ENCODE measurements around the gene ATRAID. TPM values are rescaled to one million over a fixed set of nuclear protein-coding genes. Genes with fewer than 3 reads are reported as not detected.
A peak's percentile ranks its signal among the peaks of the same experiment; 100 is the strongest.

ATRAID gene
- total RNA-seq, 8 experiments from 2014 or later: 77.0 to 252 (median 123) TPM

- Histone ChIP-seq H3K4me1 (replicated peaks in 1 of 2) (peaks cover 26 to 31% of the 10 kb centered on the region in 2 donors), H3K27ac (no peak overlapping the region), H3K4me3 (no peak overlapping the region)
- WGBS, 10 experiments: 6 to 100% (median 94%) methylated on average over 1 to 3 of the region's 3 CpGs; no CpG with 5 or more reads in 1 of the 10 experiments
- ATAC-seq (replicated peaks in 6 of 8): peak in 2 of 8 experiments; percentile 2 to 3
- in situ Hi-C loops (cut with MboI; ENCODE audit: low pct_unique_long_range_greater_than_20kb in 2 of 9, low sequenced_read_pairs in 9 of 9, unreplicated experiment in 9 of 9): loop anchor here in 1 of 9 experiments (25.0 kb wide), 1 partner anchor 128 kb away; the partner anchor contains the start of genes EMILIN1 and KHK
Measured at GRCh38 chr2:27214941-27215340, 3.1 kb downstream of the ATRAID start.

GRCh38 chr2:27216416-27217137, 4.7 kb downstream of the ATRAID start:
- peak overlapping the region; percentile 56 to 84 (median 58) for H3K4me3 ChIP-seq
- ATAC-seq (replicated peaks in 6 of 8): no peak
- peaks cover 18 to 26% of the 10 kb centered on the region in 2 donors for H3K4me1 ChIP-seq (replicated peaks in 1 of 2)
- in situ Hi-C loops (cut with MboI; ENCODE audit: low pct_unique_long_range_greater_than_20kb in 2 of 9, low sequenced_read_pairs in 9 of 9, unreplicated experiment in 9 of 9): loop anchor here in 1 of 9 experiments (25.0 kb wide), 1 partner anchor 129 kb away; the partner anchor contains the start of genes EMILIN1 and KHK
- peak overlapping the region; percentile 74 to 87 for H3K27ac ChIP-seq
- WGBS, 10 experiments: 49 to 100% (median 86%) methylated on average over 1 to 8 of the region's 13 CpGs; no CpG with 5 or more reads in 1 of the 10 experiments

GRCh38 chr2:27217173-27218121, 5.6 kb downstream of the ATRAID start, which contains the start of gene CAD:
Gene CAD, plus strand, starts transcription at chr2:27217369. Its CDS starts 183 bp downstream, at chr2:27217552.
- ATAC-seq (replicated peaks in 6 of 8): peak; percentile 82 to 94 (median 90)
- in situ Hi-C loops (cut with MboI; ENCODE audit: low pct_unique_long_range_greater_than_20kb in 2 of 9, low sequenced_read_pairs in 9 of 9, unreplicated experiment in 9 of 9): loop anchor here in 1 of 9 experiments (25.0 kb wide), 1 partner anchor 130 kb away; the partner anchor contains the start of genes EMILIN1 and KHK
- Histone ChIP-seq H3K4me3 (peak within 1 kb of the TSS; percentile 56 to 84 (median 58)), H3K4me1 (replicated peaks in 1 of 2) (peaks cover 18 to 26% of the 10 kb centered on the region in 2 donors), H3K27ac (peak within 1 kb of the TSS; percentile 74 to 87)
- WGBS, 10 experiments: 0 to 17% (median 0%) methylated on average over 1 to 7 of the region's 72 CpGs; no CpG with 5 or more reads in 4 of the 10 experiments

GRCh38 chr2:27218614-27219013, 6.8 kb downstream of the ATRAID start:
- in situ Hi-C loops (cut with MboI; ENCODE audit: low pct_unique_long_range_greater_than_20kb in 2 of 9, low sequenced_read_pairs in 9 of 9, unreplicated experiment in 9 of 9): loop anchor here in 1 of 9 experiments (25.0 kb wide), 1 partner anchor 131 kb away; the partner anchor contains the start of genes EMILIN1 and KHK
- ATAC-seq (replicated peaks in 6 of 8): no peak
- Histone ChIP-seq H3K4me3 (peak overlapping the region in 2 of 5 donors; percentile 67 to 84), H3K4me1 (replicated peaks in 1 of 2) (peaks cover 17 to 20% of the 10 kb centered on the region in 2 donors), H3K27ac (no peak overlapping the region)
- 71 to 100% (median 83%) methylated on average over 1 to 4 of the region's 4 CpGs; no CpG with 5 or more reads in 1 of the 10 experiments for WGBS, 10 experiments

GRCh38 chr2:27219091-27219490, 7.2 kb downstream of the ATRAID start:
- no peak for ATAC-seq (replicated peaks in 6 of 8)
- no peak overlapping the region for H3K4me3 ChIP-seq
- peaks cover 15 to 18% of the 10 kb centered on the region in 2 donors for H3K4me1 ChIP-seq (replicated peaks in 1 of 2)
- in situ Hi-C loops (cut with MboI; ENCODE audit: low pct_unique_long_range_greater_than_20kb in 2 of 9, low sequenced_read_pairs in 9 of 9, unreplicated experiment in 9 of 9): loop anchor here in 1 of 9 experiments (25.0 kb wide), 1 partner anchor 132 kb away; the partner anchor contains the start of genes EMILIN1 and KHK
- 40 to 100% (median 92%) methylated on average over 1 to 2 of the region's 2 CpGs; no CpG with 5 or more reads in 3 of the 10 experiments for WGBS, 10 experiments
- H3K27ac ChIP-seq: no peak overlapping the region

- H3K4me3 ChIP-seq: no peak overlapping the region
- H3K27ac ChIP-seq: no peak overlapping the region
- WGBS, 10 experiments: 89 to 100% (median 100%) methylated on average over 2 to 7 of the region's 7 CpGs; no CpG with 5 or more reads in 2 of the 10 experiments
- no peak for ATAC-seq (replicated peaks in 6 of 8)
- peaks cover 15 to 18% of the 10 kb centered on the region in 2 donors for H3K4me1 ChIP-seq (replicated peaks in 1 of 2)
- in situ Hi-C loops (cut with MboI; ENCODE audit: low pct_unique_long_range_greater_than_20kb in 2 of 9, low sequenced_read_pairs in 9 of 9, unreplicated experiment in 9 of 9): loop anchor here in 1 of 9 experiments (25.0 kb wide), 1 partner anchor 133 kb away; the partner anchor contains the start of genes EMILIN1 and KHK
Measured at GRCh38 chr2:27220091-27220490, 8.2 kb downstream of the ATRAID start.

- Histone ChIP-seq H3K4me3 (no peak overlapping the region), H3K4me1 (replicated peaks in 1 of 2) (peaks cover 15 to 16% of the 10 kb centered on the region in 2 donors), H3K27ac (no peak overlapping the region)
- 88 to 100% (median 100%) methylated on average over 1 to 3 of the region's 3 CpGs; no CpG with 5 or more reads in 5 of the 10 experiments for WGBS, 10 experiments
- in situ Hi-C loops (cut with MboI; ENCODE audit: low pct_unique_long_range_greater_than_20kb in 2 of 9, low sequenced_read_pairs in 9 of 9, unreplicated experiment in 9 of 9): loop anchor here in 1 of 9 experiments (25.0 kb wide), 1 partner anchor 134 kb away; the partner anchor contains the start of genes EMILIN1 and KHK
- ATAC-seq (replicated peaks in 6 of 8): no peak
Measured at GRCh38 chr2:27221166-27221565, 9.3 kb downstream of the ATRAID start.

- no peak for ATAC-seq (replicated peaks in 6 of 8)
- in situ Hi-C loops (cut with MboI; ENCODE audit: low pct_unique_long_range_greater_than_20kb in 2 of 9, low sequenced_read_pairs in 9 of 9, unreplicated experiment in 9 of 9): loop anchor here in 1 of 9 experiments (25.0 kb wide), 1 partner anchor 135 kb away; the partner anchor contains the start of genes EMILIN1 and KHK
- 100% methylated on average over 1 to 4 of the region's 5 CpGs; no CpG with 5 or more reads in 6 of the 10 experiments for WGBS, 10 experiments
Measured at GRCh38 chr2:27222407-27222806, 10.6 kb downstream of the ATRAID start.

GRCh38 chr2:27223416-27223815, 11.6 kb downstream of the ATRAID start:
- WGBS, 10 experiments: 80 to 100% (median 100%) methylated on average over 1 to 5 of the region's 6 CpGs; no CpG with 5 or more reads in 3 of the 10 experiments
- Histone ChIP-seq H3K27ac (no peak overlapping the region), H3K4me3 (no peak overlapping the region), H3K4me1 (replicated peaks in 1 of 2) (peaks cover 3% of the 10 kb centered on the region in 2 donors)
- in situ Hi-C loops (cut with MboI; ENCODE audit: low pct_unique_long_range_greater_than_20kb in 2 of 9, low sequenced_read_pairs in 9 of 9, unreplicated experiment in 9 of 9): loop anchor here in 1 of 9 experiments (25.0 kb wide), 1 partner anchor 136 kb away; the partner anchor contains the start of genes EMILIN1 and KHK
- ATAC-seq (replicated peaks in 6 of 8): no peak

More at GRCh38 chr2:27222407-27222806, 10.6 kb downstream of the ATRAID start:
- H3K4me3 ChIP-seq: no peak overlapping the region
- H3K4me1 ChIP-seq (replicated peaks in 1 of 2): peaks cover 7 to 8% of the 10 kb centered on the region in 2 donors
- H3K27ac ChIP-seq: no peak overlapping the region

GRCh38 chr2:27225526-27225925, 13.7 kb downstream of the ATRAID start:
- no peaks in the 10 kb centered on the region for H3K4me1 ChIP-seq (replicated peaks in 1 of 2)
- WGBS, 10 experiments: 89 to 100% (median 100%) methylated on average over 1 to 6 of the region's 9 CpGs; no CpG with 5 or more reads in 3 of the 10 experiments
- ATAC-seq (replicated peaks in 6 of 8): no peak
- no peak overlapping the region for H3K27ac ChIP-seq
- H3K4me3 ChIP-seq: no peak overlapping the region
- in situ Hi-C loops (cut with MboI; ENCODE audit: low pct_unique_long_range_greater_than_20kb in 2 of 9, low sequenced_read_pairs in 9 of 9, unreplicated experiment in 9 of 9): no loop called here

- in situ Hi-C loops (cut with MboI; ENCODE audit: low pct_unique_long_range_greater_than_20kb in 2 of 9, low sequenced_read_pairs in 9 of 9, unreplicated experiment in 9 of 9): no loop called here
- 81 to 100% (median 91%) methylated on average over 1 to 2 of the region's 2 CpGs; no CpG with 5 or more reads in 1 of the 10 experiments for WGBS, 10 experiments
- Histone ChIP-seq H3K4me1 (replicated peaks in 1 of 2) (no peaks in the 10 kb centered on the region), H3K4me3 (no peak overlapping the region), H3K27ac (no peak overlapping the region)
- ATAC-seq (replicated peaks in 6 of 8): no peak
Measured at GRCh38 chr2:27227501-27227900, 15.7 kb downstream of the ATRAID start.

GRCh38 chr2:27231921-27232320, 20.1 kb downstream of the ATRAID start:
- no peak overlapping the region for H3K4me3 ChIP-seq
- H3K4me1 ChIP-seq (replicated peaks in 1 of 2): no peaks in the 10 kb centered on the region
- 76 to 100% (median 93%) methylated on average over 3 to 11 of the region's 13 CpGs; no CpG with 5 or more reads in 2 of the 10 experiments for WGBS, 10 experiments
- in situ Hi-C loops (cut with MboI; ENCODE audit: low pct_unique_long_range_greater_than_20kb in 2 of 9, low sequenced_read_pairs in 9 of 9, unreplicated experiment in 9 of 9): no loop called here
- ATAC-seq (replicated peaks in 6 of 8): no peak
- no peak overlapping the region for H3K27ac ChIP-seq

Data from motor neuron (in vitro differentiated cells).